Tibial nerve (tissue), 3 donors: ENCODE results near the gene FOXP4.

Experiments
- POLR2A ChIP-seq, 2 donors: fragments of 450-650 bp; IDR thresholded peaks; one replicate each; pipeline ENCODE4 v1.6.1; 2017; ENCODE audit warnings: antibody characterized with exemption in 2 of 2, mild to moderate bottlenecking in 2 of 2, moderate library complexity in 2 of 2
- TF ChIP-seq, protein P1 (sequence below), 5 experiments: fragments of 200-600 bp in 3 of 5; fragments of 450-650 bp in 2 of 5; sonication (generic) in 3 of 5; IDR thresholded peaks; one replicate each; pipeline ENCODE4 v1.5.1; 2016 to 2019; ENCODE audit warnings: antibody characterized with exemption in 5 of 5, mild to moderate bottlenecking in 3 of 5, moderate library complexity in 2 of 5

DNA sequence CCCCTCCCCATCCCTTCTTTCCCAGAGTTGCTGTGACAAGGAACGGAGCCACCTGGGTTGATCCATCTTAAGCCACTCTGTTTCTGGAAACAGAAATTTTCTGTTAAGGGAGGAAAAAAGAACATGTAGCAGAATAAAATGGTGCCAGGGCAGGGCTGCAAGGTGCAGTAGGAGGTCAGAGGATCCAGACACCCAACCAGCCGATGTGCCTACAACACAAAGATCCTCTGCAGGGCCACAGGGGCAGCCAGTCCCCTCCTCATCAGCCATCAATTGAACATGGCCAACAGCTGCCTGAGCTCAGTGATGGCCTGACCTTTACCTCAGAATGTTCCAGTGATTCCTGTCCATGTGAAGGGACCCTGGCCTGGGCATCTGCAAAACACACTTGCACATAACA lies 103.9 kb downstream of the FOXP4 start:
- TF ChIP-seq, protein P1, sequence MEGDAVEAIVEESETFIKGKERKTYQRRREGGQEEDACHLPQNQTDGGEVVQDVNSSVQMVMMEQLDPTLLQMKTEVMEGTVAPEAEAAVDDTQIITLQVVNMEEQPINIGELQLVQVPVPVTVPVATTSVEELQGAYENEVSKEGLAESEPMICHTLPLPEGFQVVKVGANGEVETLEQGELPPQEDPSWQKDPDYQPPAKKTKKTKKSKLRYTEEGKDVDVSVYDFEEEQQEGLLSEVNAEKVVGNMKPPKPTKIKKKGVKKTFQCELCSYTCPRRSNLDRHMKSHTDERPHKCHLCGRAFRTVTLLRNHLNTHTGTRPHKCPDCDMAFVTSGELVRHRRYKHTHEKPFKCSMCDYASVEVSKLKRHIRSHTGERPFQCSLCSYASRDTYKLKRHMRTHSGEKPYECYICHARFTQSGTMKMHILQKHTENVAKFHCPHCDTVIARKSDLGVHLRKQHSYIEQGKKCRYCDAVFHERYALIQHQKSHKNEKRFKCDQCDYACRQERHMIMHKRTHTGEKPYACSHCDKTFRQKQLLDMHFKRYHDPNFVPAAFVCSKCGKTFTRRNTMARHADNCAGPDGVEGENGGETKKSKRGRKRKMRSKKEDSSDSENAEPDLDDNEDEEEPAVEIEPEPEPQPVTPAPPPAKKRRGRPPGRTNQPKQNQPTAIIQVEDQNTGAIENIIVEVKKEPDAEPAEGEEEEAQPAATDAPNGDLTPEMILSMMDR (IDR thresholded peaks at IDR 0.05): no peak
- TF ChIP-seq POLR2A (IDR thresholded peaks at IDR 0.05): no peak
